ENCODE data around the gene ATG4A.

ATG4A gene

DNA sequence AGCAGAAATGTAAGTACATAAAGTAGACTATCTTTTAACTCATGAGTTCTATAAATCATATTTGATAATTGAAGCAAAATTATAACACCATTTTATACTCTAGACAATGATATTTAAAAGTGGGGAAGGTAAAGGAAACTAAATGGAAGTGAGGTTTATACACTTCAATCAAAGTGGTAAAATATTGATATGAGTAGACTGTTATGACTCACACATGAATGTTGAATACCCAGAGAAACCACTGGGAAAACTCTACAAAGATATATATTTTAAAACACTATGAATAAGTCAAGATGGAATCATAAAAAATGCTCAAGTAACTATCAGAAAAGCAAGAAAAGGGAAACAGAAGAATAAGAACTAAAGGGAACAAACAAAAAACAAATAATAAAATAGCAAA, 38.4 kb upstream of the ATG4A start:
- no peak overlapping the region for H3K27ac ChIP-seq (ENCODE audit: low read depth, low read length, poor library complexity, severe bottlenecking)
- H3K9me3 ChIP-seq (ENCODE audit: low read length) = no peaks in the 10 kb centered on the region
- no peak overlapping the region for H3K4me3 ChIP-seq (ENCODE audit: low read depth, low read length, poor library complexity, severe bottlenecking)
- H4K20me1 ChIP-seq (ENCODE audit: insufficient read depth, low read length) = no peaks in the 10 kb centered on the region
- H3F3A ChIP-seq (ENCODE audit: insufficient read depth, low read length) = no peaks in the 10 kb centered on the region
- H3K79me2 ChIP-seq (ENCODE audit: insufficient read depth, low read length) = no peaks in the 10 kb centered on the region
- TF ChIP-seq CTCF (IDR thresholded peaks at IDR 0.05; ENCODE audit: low read length) (no peak), EZH2 (IDR thresholded peaks at IDR 0.05; ENCODE audit: borderline replicate concordance, low read length) (no peak)
- no peaks in the 10 kb centered on the region for H3K4me1 ChIP-seq (ENCODE audit: insufficient read depth, low read length, severe bottlenecking)
- H3K27me3 ChIP-seq (ENCODE audit: insufficient read depth, low read length) = no peaks in the 10 kb centered on the region
- no peaks in the 10 kb centered on the region for H3K9me2 ChIP-seq (ENCODE audit: low read depth, low read length)
- no peaks in the 10 kb centered on the region for H3K36me3 ChIP-seq (ENCODE audit: insufficient read depth, low read length)
- H2AFZ ChIP-seq (ENCODE audit: low read length) = no peak overlapping the region
- no peak overlapping the region for H3K9ac ChIP-seq (ENCODE audit: low read length)
- H3K4me2 ChIP-seq (ENCODE audit: low read length) = no peak overlapping the region

DNA sequence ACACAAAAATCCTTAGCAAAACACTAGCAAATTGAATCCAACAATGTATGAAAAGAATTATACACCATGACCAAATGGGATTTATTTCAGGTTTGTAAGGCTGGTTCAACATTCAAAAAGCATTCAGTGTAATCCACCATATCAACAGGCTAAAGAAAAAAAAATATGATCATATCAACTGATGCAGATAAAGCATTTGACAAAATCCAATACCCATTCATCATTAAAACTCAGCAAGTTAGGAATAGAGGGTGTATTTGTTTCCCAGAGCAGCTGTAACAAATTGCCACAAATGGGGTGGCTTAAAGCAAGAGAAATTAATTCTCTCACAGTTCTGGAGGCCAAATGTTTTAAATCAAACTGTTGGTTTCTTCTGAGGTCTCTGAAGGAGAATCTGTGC, 36.0 kb upstream of the ATG4A start:
- Histone ChIP-seq H3K4me3 (ENCODE audit: low read depth, low read length, poor library complexity, severe bottlenecking) (no peak overlapping the region), H3K27ac (ENCODE audit: low read depth, low read length, poor library complexity, severe bottlenecking) (no peak overlapping the region), H3K9ac (ENCODE audit: low read length) (no peak overlapping the region), H3K9me2 (ENCODE audit: low read depth, low read length) (no peaks in the 10 kb centered on the region), H2AFZ (ENCODE audit: low read length) (no peak overlapping the region), H3F3A (ENCODE audit: insufficient read depth, low read length) (no peaks in the 10 kb centered on the region), H3K27me3 (ENCODE audit: insufficient read depth, low read length) (no peaks in the 10 kb centered on the region), H3K9me3 (ENCODE audit: low read length) (no peaks in the 10 kb centered on the region), H4K20me1 (ENCODE audit: insufficient read depth, low read length) (no peaks in the 10 kb centered on the region), H3K4me1 (ENCODE audit: insufficient read depth, low read length, severe bottlenecking) (no peaks in the 10 kb centered on the region), H3K4me2 (ENCODE audit: low read length) (no peak overlapping the region), H3K79me2 (ENCODE audit: insufficient read depth, low read length) (no peaks in the 10 kb centered on the region), H3K36me3 (ENCODE audit: insufficient read depth, low read length) (no peaks in the 10 kb centered on the region)
- TF ChIP-seq CTCF (IDR thresholded peaks at IDR 0.05; ENCODE audit: low read length) = no peak
- TF ChIP-seq EZH2 (IDR thresholded peaks at IDR 0.05; ENCODE audit: borderline replicate concordance, low read length) = no peak

DNA sequence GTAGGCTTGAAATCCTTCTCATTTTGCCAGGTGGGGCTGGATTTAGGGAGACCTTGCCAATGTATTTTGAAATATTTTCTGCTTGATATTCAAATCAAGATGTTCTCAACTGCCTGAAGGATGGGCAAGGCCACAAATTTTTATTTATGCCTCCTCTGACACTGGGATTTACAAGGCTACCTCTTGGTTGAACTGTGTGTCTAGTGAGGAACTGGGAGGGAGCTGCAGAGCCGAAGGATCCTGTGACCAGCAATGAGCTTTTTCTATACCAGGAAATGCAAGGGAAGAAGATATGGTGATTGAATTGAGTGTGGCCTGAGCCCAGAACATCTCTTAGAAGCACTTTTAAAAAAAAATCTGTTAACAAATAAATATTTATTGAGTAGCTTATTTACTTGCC, 31.8 kb upstream of the ATG4A start:
- H3K27me3 ChIP-seq (ENCODE audit: insufficient read depth, low read length) = no peaks in the 10 kb centered on the region
- no peaks in the 10 kb centered on the region for H3K79me2 ChIP-seq (ENCODE audit: insufficient read depth, low read length)
- TF ChIP-seq EZH2 (IDR thresholded peaks at IDR 0.05; ENCODE audit: borderline replicate concordance, low read length) = no peak
- TF ChIP-seq CTCF (IDR thresholded peaks at IDR 0.05; ENCODE audit: low read length) = no peak

More for the DNA sequence above, 31.8 kb upstream of the ATG4A start:
- Histone ChIP-seq H4K20me1 (ENCODE audit: insufficient read depth, low read length) (no peaks in the 10 kb centered on the region), H3K27ac (ENCODE audit: low read depth, low read length, poor library complexity, severe bottlenecking) (no peak overlapping the region), H3F3A (ENCODE audit: insufficient read depth, low read length) (no peaks in the 10 kb centered on the region), H3K9ac (ENCODE audit: low read length) (no peak overlapping the region), H3K4me3 (ENCODE audit: low read depth, low read length, poor library complexity, severe bottlenecking) (no peak overlapping the region), H3K4me2 (ENCODE audit: low read length) (no peak overlapping the region), H3K9me2 (ENCODE audit: low read depth, low read length) (no peaks in the 10 kb centered on the region), H2AFZ (ENCODE audit: low read length) (no peak overlapping the region), H3K4me1 (ENCODE audit: insufficient read depth, low read length, severe bottlenecking) (no peaks in the 10 kb centered on the region), H3K36me3 (ENCODE audit: insufficient read depth, low read length) (no peaks in the 10 kb centered on the region), H3K9me3 (ENCODE audit: low read length) (no peaks in the 10 kb centered on the region)
